Activated T-helper 2 cell treated with anti-CD3 and anti-CD28 coated beads, Interferon-gamma antibody, Interleukin-2, Interleukin-4, amounts not matched to agents 10 μg/mL and 5 μg/mL and 100 μg/mL, durations not matched to agents 14 hours and 24 hours and 36 hours (primary cell): ENCODE measurements around the gene ZBTB7C. TPM values are rescaled to one million over a fixed set of nuclear protein-coding genes. Genes with fewer than 3 reads are reported as not detected.

Experiments
- DNase-seq: peaks from one replicate; pipeline ENCODE4 v3.0.0; 2021; ENCODE audit warnings: low spot score
- H3K27ac Mint-ChIP-seq: one replicate; pipeline ENCODE4 v1.8.0; 2021; ENCODE audit warnings: mixed read lengths
- H3K27me3 Mint-ChIP-seq: one replicate; pipeline ENCODE4 v1.8.0; 2021; ENCODE audit warnings: low read depth, mixed read lengths
- H3K36me3 Mint-ChIP-seq: one replicate; pipeline ENCODE4 v1.8.0; 2021; ENCODE audit warnings: low read depth, mixed read lengths
- H3K4me1 Mint-ChIP-seq: one replicate; pipeline ENCODE4 v1.8.0; 2021; ENCODE audit warnings: low read depth, mixed read lengths
- H3K4me3 Mint-ChIP-seq: one replicate; pipeline ENCODE4 v1.8.0; 2021; ENCODE audit warnings: low read depth, mild to moderate bottlenecking, moderate library complexity, mixed read lengths
- H3K9me3 Mint-ChIP-seq: one replicate; pipeline ENCODE4 v1.8.0; 2021; ENCODE audit warnings: mixed read lengths
- intact Hi-C: fragments of 100-400 bp; cut with micrococcal nuclease; formaldehyde crosslinking; loops from one replicate; pipeline ENCODE4 v1.15.1; 2023
- total RNA-seq: library from RNA; stranded (reverse); gene quantifications from 2 replicates; pipeline ENCODE4 v1.2.3, GENCODE V29; 2022

Gene ZBTB7C
- total RNA-seq, 1 donor from 2014 or later: 0.21 TPM

DNA sequence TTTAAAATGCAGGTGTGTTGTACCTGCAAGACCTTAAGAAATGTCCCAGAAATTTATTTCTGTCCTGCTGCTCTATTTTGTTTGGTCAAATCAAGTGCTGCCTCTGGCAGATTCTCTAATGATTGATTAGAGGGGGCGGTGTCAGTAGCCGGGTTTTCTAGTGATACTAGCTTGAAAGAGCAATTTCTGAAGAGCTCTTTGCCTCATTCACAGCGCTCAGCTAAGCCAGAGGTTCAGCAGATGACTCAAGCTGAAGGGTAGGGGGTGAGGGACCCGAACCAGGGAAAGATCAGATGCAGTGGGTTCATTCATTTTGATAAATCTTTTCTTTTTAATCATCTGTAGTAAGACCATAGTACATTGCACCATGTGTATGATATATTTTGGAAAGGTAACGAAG lies 15.0 kb downstream of the ZBTB7C start:
- Mint-ChIP-seq H3K4me3 (no peak overlapping the region), H3K36me3 (no peaks in the 10 kb centered on the region), H3K27ac (no peak overlapping the region), H3K9me3 (no peaks in the 10 kb centered on the region), H3K27me3 (peaks cover 67% of the 10 kb centered on the region), H3K4me1 (no peaks in the 10 kb centered on the region)
- intact Hi-C loops: no loop called here
- DNase-seq: no peak

DNA sequence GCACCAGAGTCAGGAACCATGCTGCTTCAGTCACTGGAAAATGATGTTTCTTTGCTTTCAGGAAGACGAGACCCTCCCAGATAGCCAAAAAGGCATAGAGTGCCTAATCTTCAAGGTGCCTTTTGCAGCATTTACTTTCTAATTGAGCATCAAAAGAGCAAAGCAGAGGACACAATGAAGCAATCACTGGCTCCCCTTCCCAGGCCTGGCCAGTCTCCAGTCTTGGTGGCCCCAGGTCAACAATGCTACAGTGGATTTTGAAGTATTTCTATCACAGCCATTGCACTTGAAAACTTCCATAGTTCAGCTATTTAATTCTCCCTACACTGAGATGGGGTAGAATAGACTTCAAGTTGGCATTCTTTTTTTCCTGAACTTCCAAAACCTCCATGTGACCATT lies 15.4 kb downstream of the ZBTB7C start:
- Mint-ChIP-seq H3K27me3 (peaks cover 65% of the 10 kb centered on the region), H3K4me1 (no peaks in the 10 kb centered on the region)
- intact Hi-C loops: no loop called here

DNA sequence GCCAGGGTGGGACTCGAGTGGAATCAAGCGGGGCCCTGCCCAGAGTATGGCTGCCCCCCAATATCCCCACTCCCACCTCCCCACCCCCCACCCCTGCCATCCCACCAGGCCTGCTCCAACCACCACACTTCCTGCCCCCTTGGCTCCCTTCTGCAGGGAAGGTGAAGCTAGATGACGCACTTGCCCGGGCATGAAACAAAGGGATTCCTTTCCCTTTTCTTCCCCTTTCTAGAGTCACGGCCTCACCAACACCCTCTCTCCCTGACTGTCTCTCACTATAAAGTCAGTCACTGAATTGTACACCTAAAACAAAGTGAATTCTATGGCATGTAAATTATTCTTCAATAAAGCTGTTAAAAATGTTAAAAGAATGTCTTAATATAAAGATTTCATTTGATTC lies 16.0 kb downstream of the ZBTB7C start:
- Mint-ChIP-seq H3K27me3 (peaks cover 64% of the 10 kb centered on the region), H3K9me3 (no peaks in the 10 kb centered on the region), H3K4me3 (no peak overlapping the region), H3K27ac (no peak overlapping the region), H3K36me3 (no peaks in the 10 kb centered on the region), H3K4me1 (no peaks in the 10 kb centered on the region)
- intact Hi-C loops: no loop called here
- DNase-seq: no peak

More for the DNA sequence above, 15.4 kb downstream of the ZBTB7C start:
- Mint-ChIP-seq H3K9me3 (no peaks in the 10 kb centered on the region), H3K4me3 (no peak overlapping the region), H3K36me3 (no peaks in the 10 kb centered on the region), H3K27ac (no peak overlapping the region)
- DNase-seq: no peak

DNA sequence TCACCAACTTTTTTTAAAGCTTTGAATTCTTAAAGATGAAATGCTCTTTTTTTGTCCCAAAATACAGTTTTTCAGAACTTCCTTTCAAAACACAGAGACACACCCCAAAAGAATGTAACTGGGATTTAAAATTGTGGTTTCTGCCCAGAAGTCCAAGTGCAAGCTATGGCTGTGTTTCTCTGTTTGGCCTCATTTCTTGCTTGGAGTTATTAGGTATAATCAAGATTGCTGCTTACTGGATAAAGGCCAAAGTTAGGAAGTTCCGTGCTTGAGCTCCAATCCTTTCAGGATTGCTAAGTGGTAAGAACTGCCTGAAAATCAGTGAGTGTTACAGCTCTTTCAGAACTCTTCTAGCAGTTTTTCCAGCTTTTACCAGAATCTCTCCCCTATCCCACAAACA lies 16.9 kb downstream of the ZBTB7C start:
- Mint-ChIP-seq H3K36me3 (no peaks in the 10 kb centered on the region), H3K4me1 (no peaks in the 10 kb centered on the region), H3K27ac (no peak overlapping the region), H3K9me3 (no peaks in the 10 kb centered on the region), H3K27me3 (peaks cover 58% of the 10 kb centered on the region), H3K4me3 (no peak overlapping the region)
- DNase-seq: no peak
- intact Hi-C loops: no loop called here

DNA sequence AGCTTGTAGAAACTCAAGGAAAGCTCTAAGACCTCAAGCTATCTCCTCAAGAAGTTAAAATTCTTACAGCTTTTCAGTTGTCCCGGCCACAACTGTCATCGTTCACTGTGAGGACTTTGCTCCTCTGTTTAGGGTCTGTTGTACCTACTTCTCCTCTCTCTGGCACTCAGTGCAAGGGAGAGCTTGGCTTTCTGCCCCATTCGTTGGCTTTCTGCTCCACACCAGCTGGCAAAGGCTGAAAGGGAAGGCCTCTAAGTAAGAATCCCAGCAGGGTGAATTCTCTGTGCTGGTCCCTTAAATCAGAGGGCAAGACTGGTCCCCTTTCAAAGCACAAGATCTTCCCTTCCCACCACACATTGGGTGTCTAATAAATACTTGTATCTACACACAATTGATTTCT lies 17.3 kb downstream of the ZBTB7C start:
- H3K9me3 Mint-ChIP-seq: no peaks in the 10 kb centered on the region
- no peak overlapping the region for H3K27ac Mint-ChIP-seq
- peaks cover 54% of the 10 kb centered on the region for H3K27me3 Mint-ChIP-seq
- H3K4me3 Mint-ChIP-seq: no peak overlapping the region
- no peaks in the 10 kb centered on the region for H3K36me3 Mint-ChIP-seq
- intact Hi-C loops: no loop called here
- DNase-seq: no peak
- H3K4me1 Mint-ChIP-seq: no peaks in the 10 kb centered on the region

DNA sequence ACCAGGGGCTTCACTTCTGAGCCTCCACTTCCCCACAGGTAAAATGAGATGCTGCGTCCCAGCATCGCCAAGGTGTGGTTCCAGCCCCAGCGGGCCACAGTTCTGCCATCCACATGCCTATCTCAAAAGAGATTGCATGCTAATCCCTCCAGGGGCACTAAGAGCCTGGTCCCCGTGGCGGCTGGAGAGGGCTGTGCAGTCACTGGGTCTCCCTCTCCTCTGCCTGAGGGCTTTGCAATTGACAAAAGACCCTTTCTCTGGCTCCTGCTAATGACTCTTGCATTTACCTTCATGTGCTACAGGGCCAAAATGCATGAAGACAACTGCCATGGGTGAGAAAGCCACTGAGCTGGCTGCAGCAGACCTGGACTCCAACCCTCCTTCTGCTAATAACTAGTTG lies 18.5 kb downstream of the ZBTB7C start:
- H3K27me3 Mint-ChIP-seq: peaks cover 48% of the 10 kb centered on the region
- intact Hi-C loops: no loop called here
- no peaks in the 10 kb centered on the region for H3K4me1 Mint-ChIP-seq

DNA sequence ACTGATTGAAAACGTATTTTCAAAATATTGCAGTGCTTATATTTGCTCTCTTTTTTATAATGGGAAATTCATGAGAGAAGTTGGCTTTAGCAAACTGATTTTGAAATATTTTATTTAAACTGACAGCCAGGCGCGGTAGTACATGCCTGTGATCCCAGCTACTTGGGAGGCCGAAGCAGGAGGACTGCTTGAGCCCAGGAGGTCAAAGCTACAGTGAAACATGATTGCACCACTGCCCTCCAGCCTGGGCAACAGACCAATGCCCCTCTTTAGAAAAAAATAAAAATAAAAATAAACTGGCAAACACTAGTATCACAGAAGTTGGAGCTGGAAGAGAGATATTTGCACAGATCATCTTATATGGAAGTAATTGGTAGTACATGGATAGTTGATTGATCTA lies 20.7 kb downstream of the ZBTB7C start:
- Mint-ChIP-seq H3K4me3 (no peak overlapping the region), H3K4me1 (no peaks in the 10 kb centered on the region), H3K27me3 (peaks cover 33% of the 10 kb centered on the region), H3K27ac (no peak overlapping the region), H3K36me3 (no peaks in the 10 kb centered on the region), H3K9me3 (no peaks in the 10 kb centered on the region)
- intact Hi-C loops: no loop called here
- no peak for DNase-seq

More for the DNA sequence above, 18.5 kb downstream of the ZBTB7C start:
- Mint-ChIP-seq H3K27ac (no peak overlapping the region), H3K36me3 (no peaks in the 10 kb centered on the region), H3K9me3 (no peaks in the 10 kb centered on the region), H3K4me3 (no peak overlapping the region)
- DNase-seq: no peak

DNA sequence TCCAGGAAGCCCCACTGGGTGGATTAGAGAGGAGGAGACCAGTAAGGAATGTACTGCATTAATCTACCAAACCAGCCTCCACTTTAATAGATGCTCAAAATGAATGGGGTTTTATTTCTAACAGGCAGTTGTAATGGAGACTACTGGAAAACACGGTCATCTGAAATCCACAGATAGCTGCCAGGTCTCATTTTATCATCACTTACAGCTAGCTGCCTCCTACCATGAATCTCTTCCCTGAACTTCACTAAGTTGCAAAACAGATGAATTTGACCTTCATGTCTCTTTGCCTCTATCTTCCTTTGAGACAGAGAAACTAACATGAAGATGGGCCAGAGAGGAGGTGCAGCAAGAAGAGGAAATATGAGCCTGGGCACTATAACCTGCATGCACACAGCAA lies 21.9 kb downstream of the ZBTB7C start:
- Mint-ChIP-seq H3K27me3 (peaks cover 24% of the 10 kb centered on the region), H3K27ac (no peak overlapping the region), H3K4me3 (no peak overlapping the region), H3K4me1 (no peaks in the 10 kb centered on the region), H3K36me3 (no peaks in the 10 kb centered on the region), H3K9me3 (no peaks in the 10 kb centered on the region)
- no peak for DNase-seq
- intact Hi-C loops: no loop called here

DNA sequence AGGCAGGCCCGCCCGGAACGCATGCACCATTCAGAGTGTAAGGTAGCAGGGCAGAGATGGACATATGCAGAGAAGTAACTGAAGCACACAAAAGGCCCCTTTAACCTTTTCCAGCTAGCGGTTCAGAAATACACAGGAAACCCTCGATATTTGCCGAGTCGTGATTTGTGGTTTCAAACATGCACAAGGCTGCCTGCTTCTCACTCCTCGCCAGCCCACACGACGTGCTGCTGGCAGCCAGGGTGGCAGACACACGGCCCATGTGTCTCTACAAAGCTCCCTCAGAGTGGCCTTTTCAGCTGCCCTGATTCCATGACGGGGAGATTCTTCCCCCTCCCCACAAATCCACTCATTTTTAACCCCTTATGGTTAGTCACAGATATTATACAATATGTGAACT lies 23.6 kb downstream of the ZBTB7C start:
- no peaks in the 10 kb centered on the region for H3K9me3 Mint-ChIP-seq
- no peak overlapping the region for H3K4me3 Mint-ChIP-seq
- no peak overlapping the region for H3K27ac Mint-ChIP-seq
- intact Hi-C loops: no loop called here
- DNase-seq: no peak
- no peaks in the 10 kb centered on the region for H3K36me3 Mint-ChIP-seq
- peaks cover 26% of the 10 kb centered on the region for H3K27me3 Mint-ChIP-seq
- no peaks in the 10 kb centered on the region for H3K4me1 Mint-ChIP-seq

DNA sequence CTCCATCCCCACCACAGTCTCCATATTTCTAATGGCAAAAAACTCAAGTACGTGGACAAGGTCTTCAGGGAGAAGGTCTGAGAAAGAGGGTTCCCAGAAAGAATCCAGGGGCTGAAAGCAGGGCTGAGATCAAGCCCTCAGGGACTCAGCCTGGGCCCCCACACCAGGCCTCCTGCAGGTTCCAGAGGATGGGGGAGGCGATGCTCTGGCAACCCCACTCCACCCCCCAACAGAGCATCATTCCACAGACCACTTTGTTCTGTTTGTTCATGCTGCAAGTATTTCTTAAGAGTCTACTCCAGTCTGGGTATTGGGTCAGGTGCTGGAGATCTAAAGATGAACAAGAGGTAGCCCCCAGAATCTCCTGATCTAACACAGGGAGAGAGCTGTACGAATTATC lies 32.2 kb downstream of the ZBTB7C start:
- H3K27ac Mint-ChIP-seq: no peak overlapping the region
- no peak for DNase-seq
- H3K36me3 Mint-ChIP-seq: no peaks in the 10 kb centered on the region
- no peaks in the 10 kb centered on the region for H3K4me1 Mint-ChIP-seq
- intact Hi-C loops: no loop called here
- no peak overlapping the region for H3K4me3 Mint-ChIP-seq
- peaks cover 25% of the 10 kb centered on the region for H3K27me3 Mint-ChIP-seq
- no peaks in the 10 kb centered on the region for H3K9me3 Mint-ChIP-seq

DNA sequence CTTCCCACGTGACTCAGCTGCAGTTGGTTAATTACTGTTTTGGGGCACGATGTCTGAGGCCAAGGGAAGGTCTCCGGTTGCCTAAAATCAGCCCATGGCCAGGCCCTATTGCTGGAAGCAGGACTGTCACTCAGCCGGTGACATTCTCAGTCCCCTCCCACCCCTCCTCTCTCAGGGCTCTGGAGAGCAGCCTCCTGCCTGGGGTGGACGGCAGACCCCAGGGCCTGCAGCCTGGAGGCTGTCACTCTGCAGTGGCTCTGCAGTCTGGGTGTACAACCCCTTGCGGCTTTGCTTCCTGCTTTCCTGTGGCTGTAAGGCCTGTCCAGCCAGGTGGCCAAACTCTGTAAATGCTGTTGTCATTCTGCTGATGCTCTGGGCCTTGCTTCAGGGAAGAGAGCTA lies 32.8 kb downstream of the ZBTB7C start:
- Mint-ChIP-seq H3K4me1 (no peaks in the 10 kb centered on the region), H3K36me3 (no peaks in the 10 kb centered on the region), H3K27me3 (peaks cover 20% of the 10 kb centered on the region), H3K27ac (no peak overlapping the region), H3K4me3 (no peak overlapping the region), H3K9me3 (no peaks in the 10 kb centered on the region)
- DNase-seq: no peak
- intact Hi-C loops: no loop called here

DNA sequence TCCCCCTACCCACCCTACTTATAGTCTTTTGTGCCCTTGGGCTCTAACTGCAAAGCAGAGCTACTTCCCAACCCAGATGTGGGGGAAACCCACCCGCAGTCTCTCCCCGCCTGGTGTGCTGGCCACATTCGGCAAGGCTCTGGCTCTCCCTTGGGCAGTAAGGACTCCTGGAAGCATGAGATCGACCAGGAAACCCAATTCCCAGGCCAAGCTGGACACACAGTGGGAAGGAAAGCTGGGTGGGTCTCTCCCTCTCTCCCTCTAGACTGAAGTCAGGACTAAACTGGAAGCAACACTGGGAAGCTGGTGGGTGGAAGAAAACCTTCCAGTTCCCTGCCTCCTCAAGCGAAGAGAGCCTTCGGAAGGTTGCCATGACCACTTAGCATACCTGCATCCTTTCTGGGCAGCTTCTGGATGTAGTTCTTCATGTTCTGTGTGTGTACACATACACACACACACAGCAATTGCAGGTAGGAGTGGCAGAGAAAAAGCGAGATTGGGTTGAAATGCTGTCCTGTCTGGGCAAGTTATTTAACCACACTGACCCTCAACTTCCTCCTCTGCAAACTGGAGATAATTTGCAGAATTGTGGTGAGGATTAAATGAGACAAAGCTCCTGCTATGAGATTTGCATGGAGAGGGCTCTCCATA lies 33.9 kb downstream of the ZBTB7C start:
- H3K4me3 Mint-ChIP-seq: no peak overlapping the region
- intact Hi-C loops: no loop called here
- H3K36me3 Mint-ChIP-seq: no peaks in the 10 kb centered on the region
- no peaks in the 10 kb centered on the region for H3K4me1 Mint-ChIP-seq
- DNase-seq: no peak
- H3K27me3 Mint-ChIP-seq: peaks cover 12% of the 10 kb centered on the region
- no peak overlapping the region for H3K27ac Mint-ChIP-seq
- no peaks in the 10 kb centered on the region for H3K9me3 Mint-ChIP-seq

DNA sequence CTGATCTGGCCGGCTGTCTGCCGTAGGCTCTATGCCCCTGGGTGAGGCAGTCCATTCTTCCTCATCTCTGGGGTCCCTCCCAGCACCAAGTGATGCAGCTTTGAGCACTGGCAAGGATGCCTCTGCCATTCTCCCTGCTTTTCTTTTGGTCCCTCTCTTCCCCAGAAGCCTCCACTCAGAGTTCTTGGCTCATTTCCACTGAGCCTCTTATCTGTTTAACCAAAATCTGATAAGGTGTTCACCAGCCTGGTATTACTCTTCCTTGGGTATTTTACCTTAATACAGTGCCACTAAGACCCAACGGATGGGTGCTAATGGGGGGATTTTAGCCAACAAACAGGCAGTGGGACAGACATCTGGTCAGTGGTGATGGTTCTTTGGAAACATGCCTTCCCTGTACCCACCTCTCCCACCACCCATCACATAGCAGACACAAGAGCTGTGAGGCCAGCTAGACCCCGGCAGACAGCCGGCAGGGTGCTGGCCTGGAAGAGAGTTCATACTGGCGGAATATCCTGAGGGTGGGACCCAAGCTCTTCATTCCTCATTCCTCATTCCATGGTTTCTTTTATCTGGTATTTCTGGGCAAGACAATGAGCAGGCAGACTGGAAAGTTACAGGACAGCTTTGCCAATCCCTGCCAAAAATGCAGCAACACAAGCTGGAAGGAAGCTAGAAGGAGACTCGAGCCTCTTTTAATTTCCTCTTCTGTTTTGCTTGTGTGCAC lies 34.6 kb downstream of the ZBTB7C start:
- Mint-ChIP-seq H3K27ac (no peak overlapping the region), H3K4me3 (no peak overlapping the region), H3K4me1 (no peaks in the 10 kb centered on the region), H3K27me3 (peaks cover 8% of the 10 kb centered on the region), H3K9me3 (no peaks in the 10 kb centered on the region), H3K36me3 (no peaks in the 10 kb centered on the region)
- intact Hi-C loops: no loop called here
- DNase-seq: no peak
